Stomach smooth muscle (tissue), 2 donors: ENCODE data around the gene CCL4L2.
"Not testable (repeated sequence)": the region's sequence is repeated elsewhere in the genome, so short reads cannot be mapped to it uniquely, and the experiment has no call there.

Experiments
- H3K27ac ChIP-seq: one replicate; pipeline ENCODE4 v1.7.0; 2013; ENCODE audit warnings: mild to moderate bottlenecking, low read length, inconsistent platforms
- H3K27me3 ChIP-seq, 2 donors: one replicate each; pipeline ENCODE4 v1.7.0; 2013; ENCODE audit warnings: low read length in 2 of 2; ENCODE audit not compliant: insufficient read depth in 2 of 2, control insufficient read depth in 1 of 2
- H3K36me3 ChIP-seq, 2 donors: one replicate each; pipeline ENCODE4 v1.7.0; 2013; ENCODE audit warnings: low read length in 2 of 2; ENCODE audit not compliant: control insufficient read depth in 2 of 2, insufficient read depth in 2 of 2
- H3K4me1 ChIP-seq: one replicate; pipeline ENCODE4 v1.7.0; 2013; ENCODE audit warnings: low read length; ENCODE audit not compliant: control insufficient read depth, insufficient read depth
- H3K4me3 ChIP-seq, 2 donors: one replicate each; pipeline ENCODE4 v1.7.0; 2013; ENCODE audit warnings: low read length in 2 of 2
- H3K9ac ChIP-seq, 2 donors: one replicate each; pipeline ENCODE4 v1.7.0; 2013; ENCODE audit warnings: low read length in 2 of 2, mild to moderate bottlenecking in 1 of 2
- H3K9me3 ChIP-seq, 2 donors: one replicate each; pipeline ENCODE4 v1.7.0; 2013; ENCODE audit warnings: low read length in 2 of 2; ENCODE audit not compliant: control insufficient read depth in 2 of 2
- donor health status: healthy.
- donor health status: Pancreatic carcinoma.

The CCL4L2 gene

GRCh38 chr17:36211484-36212271 is 815 bp downstream of the CCL4L2 start:
- not testable (repeated sequence) for H3K27me3 ChIP-seq, H3K9ac ChIP-seq, H3K4me1 ChIP-seq, H3K36me3 ChIP-seq, H3K4me3 ChIP-seq, H3K9me3 ChIP-seq, H3K27ac ChIP-seq

GRCh38 chr17:36212272-36212605 is 1.4 kb downstream of the CCL4L2 start:
- peaks cover 0 to 5% of the 10 kb centered on the region in 2 donors for H3K27me3 ChIP-seq
- no peaks in the 10 kb centered on the region for H3K9me3 ChIP-seq
- H3K9ac ChIP-seq: no peak overlapping the region
- H3K27ac ChIP-seq: no peak overlapping the region
- no peak overlapping the region for H3K4me3 ChIP-seq
- H3K36me3 ChIP-seq: no peaks in the 10 kb centered on the region
- H3K4me1 ChIP-seq: no peaks in the 10 kb centered on the region

GRCh38 chr17:36212966-36213365 is 2.1 kb downstream of the CCL4L2 start:
- no peaks in the 10 kb centered on the region for H3K4me1 ChIP-seq
- peaks cover 0 to 5% of the 10 kb centered on the region in 2 donors for H3K27me3 ChIP-seq
- H3K36me3 ChIP-seq: no peaks in the 10 kb centered on the region
- H3K27ac ChIP-seq: no peak overlapping the region
- H3K9me3 ChIP-seq: no peaks in the 10 kb centered on the region
- H3K9ac ChIP-seq: no peak overlapping the region
- no peak overlapping the region for H3K4me3 ChIP-seq

GRCh38 chr17:36213695-36214094 is 2.8 kb downstream of the CCL4L2 start:
- Histone ChIP-seq H3K27me3 (peaks cover 0 to 5% of the 10 kb centered on the region in 2 donors), H3K36me3 (no peaks in the 10 kb centered on the region), H3K4me1 (no peaks in the 10 kb centered on the region), H3K4me3 (no peak overlapping the region), H3K27ac (no peak overlapping the region), H3K9me3 (peaks cover 0 to 3% of the 10 kb centered on the region in 2 donors), H3K9ac (no peak overlapping the region)

GRCh38 chr17:36214918-36215317 is 4.1 kb downstream of the CCL4L2 start:
- no peak overlapping the region for H3K27ac ChIP-seq
- H3K36me3 ChIP-seq: no peaks in the 10 kb centered on the region
- peaks cover 0 to 3% of the 10 kb centered on the region in 2 donors for H3K9me3 ChIP-seq
- no peak overlapping the region for H3K4me3 ChIP-seq
- peaks cover 0 to 5% of the 10 kb centered on the region in 2 donors for H3K27me3 ChIP-seq
- H3K9ac ChIP-seq: no peak overlapping the region
- no peaks in the 10 kb centered on the region for H3K4me1 ChIP-seq

- not testable (repeated sequence) for H3K27me3 ChIP-seq, H3K4me1 ChIP-seq, H3K9ac ChIP-seq, H3K9me3 ChIP-seq, H3K36me3 ChIP-seq, H3K27ac ChIP-seq, H3K4me3 ChIP-seq
Observed at GRCh38 chr17:36215406-36216308, 4.8 kb downstream of the CCL4L2 start.

GRCh38 chr17:36219556-36219955 is 8.7 kb downstream of the CCL4L2 start:
- H3K9ac ChIP-seq, H3K9me3 ChIP-seq, H3K4me3 ChIP-seq, H3K27ac ChIP-seq, H3K27me3 ChIP-seq, H3K4me1 ChIP-seq, H3K36me3 ChIP-seq: not testable (repeated sequence)

GRCh38 chr17:36220737-36221580 is 10.1 kb downstream of the CCL4L2 start:
- H3K9ac ChIP-seq, H3K36me3 ChIP-seq, H3K4me1 ChIP-seq, H3K9me3 ChIP-seq, H3K4me3 ChIP-seq, H3K27me3 ChIP-seq, H3K27ac ChIP-seq: not testable (repeated sequence)

GRCh38 chr17:36221581-36222100 is 10.8 kb downstream of the CCL4L2 start:
- not testable (repeated sequence) for H3K4me3 ChIP-seq, H3K9me3 ChIP-seq, H3K27me3 ChIP-seq, H3K4me1 ChIP-seq, H3K9ac ChIP-seq, H3K36me3 ChIP-seq, H3K27ac ChIP-seq

- not testable (repeated sequence) for H3K9ac ChIP-seq, H3K4me1 ChIP-seq, H3K27ac ChIP-seq, H3K27me3 ChIP-seq, H3K4me3 ChIP-seq, H3K9me3 ChIP-seq, H3K36me3 ChIP-seq
Observed at GRCh38 chr17:36222967-36223366, 12.1 kb downstream of the CCL4L2 start.
